Ovary (tissue), 9 donors: ENCODE data around the gene SERBP1. TPM values are rescaled to one million over a fixed set of nuclear protein-coding genes. Genes with fewer than 3 reads are reported as not detected.

Experiments used
- DNase-seq, 5 donors: peaks; one replicate each; pipeline ENCODE4 v3.0.0-alpha.2; 2019 to 2020
- H3K27ac ChIP-seq, 2 donors: fragments of 200-600 bp; one replicate each; pipeline versions ENCODE4 v1.5.1 to v1.8.0; 2019 to 2022
- H3K27me3 ChIP-seq: fragments of 200-600 bp; one replicate; pipeline ENCODE4 v1.8.0; 2022
- H3K36me3 ChIP-seq: fragments of 200-600 bp; sonication (generic); one replicate; pipeline ENCODE4 v1.5.1; 2019
- H3K4me1 ChIP-seq: one replicate; pipeline ENCODE4 v1.8.1; 2013; ENCODE audit warnings: mild to moderate bottlenecking, moderate library complexity; ENCODE audit not compliant: insufficient read depth
- H3K4me3 ChIP-seq: fragments of 200-600 bp; sonication (generic); one replicate; pipeline ENCODE4 v1.5.1; 2017
- H3K9me3 ChIP-seq, 2 donors: fragments of 200-600 bp in 1 of 2; sonication (generic) in 1 of 2; one replicate each; pipeline versions ENCODE4 v1.5.1 to v1.8.1; 2013 to 2019; ENCODE audit warnings: mild to moderate bottlenecking in 1 of 2, moderate library complexity in 1 of 2
- EP300 ChIP-seq: sonication (generic); formaldehyde crosslinking; IDR thresholded peaks from one replicate; pipeline ENCODE4 v1.6.1; 2017; ENCODE audit warnings: antibody characterized with exemption
- POLR2A ChIP-seq: fragments of 450-650 bp; IDR thresholded peaks from one replicate; pipeline ENCODE4 v1.6.1; 2017; ENCODE audit warnings: antibody characterized with exemption, mild to moderate bottlenecking, moderate library complexity
- WGBS, 3 donors: extraction: QIAGEN DNeasy Blood & Tissue Kit in 1 of 3; methylation state at CpG; one replicate each; pipeline versions ENCODE4 v1.1.5 to v1.1.7; 2013 to 2017; 5-methylcytosine and 5-hydroxymethylcytosine counted together
- intact Hi-C, 4 donors: fragments of 100-400 bp; cut with DNase I; formaldehyde crosslinking; loops; one replicate each; pipeline versions ENCODE4 v1.11.0 to v1.15.1; 2022 to 2023
- polyA plus RNA-seq, 2 donors: library from polyadenylated mRNA; stranded (reverse); fragments of 200-250 nt in 1 of 2; fragments of 350-450 nt in 1 of 2; fragmentation: Illumina TruSeq in 1 of 2; extraction: RNeasy Lipid Tissue Mini Kit (QIAGEN cat#74804) in 1 of 2; gene quantifications; one replicate each; pipeline ENCODE4 v1.2.3, GENCODE V29; 2013 to 2014
- small RNA-seq: library from RNA; depleted of rRNA; stranded (forward); fragments of <200 nt; gene quantifications from one replicate; pipeline ENCODE3, GENCODE V24; 2016
- total RNA-seq, 7 donors: library from RNA; depleted of rRNA in 2 of 7; stranded (reverse); fragments of >200 nt in 2 of 7; fragmentation: NEBNext Ultra II Directional in 3 of 7; extraction: Animal tissue kit (Norgen Biotek cat#: 25700) in 3 of 7; gene quantifications; one replicate each; pipeline versions ENCODE4 v1.1.0 to v1.2.4, GENCODE V29; 2016 to 2023
- TF ChIP-seq, protein P1 (sequence below), 3 donors: fragments of 450-650 bp in 2 of 3; fragments of 200-600 bp in 1 of 3; IDR thresholded peaks; one replicate each; pipeline versions ENCODE4 v1.5.1 to v1.8.0; 2016 to 2022; ENCODE audit warnings: antibody characterized with exemption in 3 of 3, mild to moderate bottlenecking in 1 of 3
- donor health status: DM: no; HTN: no; CAD: no; lungs with moderate emphysema.
- donor health status: DM: no; HTN: no; CAD: no.
- donor health status: Bipolar disorder and iron deficiency.
- donor health status: DM: yes; HTN: yes; CAD: no.
- donor health status: DM: no; HTN: no; CAD: no.
- donor health status: DM: yes; HTN: yes; CAD: no.

Gene SERBP1
- total and polyA plus RNA-seq, 9 donors = 117 to 180 (median 150) TPM

DNA sequence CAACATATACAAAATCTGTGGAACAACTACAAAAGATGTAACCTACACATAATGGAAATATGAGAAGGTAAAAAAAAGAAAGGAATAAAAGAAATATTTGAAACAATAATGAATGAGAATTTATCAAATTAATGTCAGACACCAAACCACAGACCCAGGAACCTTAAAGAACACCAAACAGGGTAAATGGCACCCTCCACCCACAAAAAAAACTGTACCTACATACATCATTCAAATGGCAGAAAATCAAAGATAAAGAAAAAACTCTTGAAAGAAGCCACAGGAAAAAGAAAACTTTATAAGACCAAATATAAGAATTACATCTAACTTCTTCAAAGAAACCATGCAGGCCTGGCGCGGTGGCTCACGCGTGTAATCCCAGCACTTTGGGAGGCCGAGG, 68.6 kb downstream of the SERBP1 start:
- no peaks in the 10 kb centered on the region for H3K4me1 ChIP-seq
- intact Hi-C loops = no loop called here
- TF ChIP-seq POLR2A (no peak), EP300 (no peak)
- TF ChIP-seq, protein P1, sequence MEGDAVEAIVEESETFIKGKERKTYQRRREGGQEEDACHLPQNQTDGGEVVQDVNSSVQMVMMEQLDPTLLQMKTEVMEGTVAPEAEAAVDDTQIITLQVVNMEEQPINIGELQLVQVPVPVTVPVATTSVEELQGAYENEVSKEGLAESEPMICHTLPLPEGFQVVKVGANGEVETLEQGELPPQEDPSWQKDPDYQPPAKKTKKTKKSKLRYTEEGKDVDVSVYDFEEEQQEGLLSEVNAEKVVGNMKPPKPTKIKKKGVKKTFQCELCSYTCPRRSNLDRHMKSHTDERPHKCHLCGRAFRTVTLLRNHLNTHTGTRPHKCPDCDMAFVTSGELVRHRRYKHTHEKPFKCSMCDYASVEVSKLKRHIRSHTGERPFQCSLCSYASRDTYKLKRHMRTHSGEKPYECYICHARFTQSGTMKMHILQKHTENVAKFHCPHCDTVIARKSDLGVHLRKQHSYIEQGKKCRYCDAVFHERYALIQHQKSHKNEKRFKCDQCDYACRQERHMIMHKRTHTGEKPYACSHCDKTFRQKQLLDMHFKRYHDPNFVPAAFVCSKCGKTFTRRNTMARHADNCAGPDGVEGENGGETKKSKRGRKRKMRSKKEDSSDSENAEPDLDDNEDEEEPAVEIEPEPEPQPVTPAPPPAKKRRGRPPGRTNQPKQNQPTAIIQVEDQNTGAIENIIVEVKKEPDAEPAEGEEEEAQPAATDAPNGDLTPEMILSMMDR (IDR thresholded peaks at IDR 0.05) = no peak
- no peak overlapping the region for H3K27ac ChIP-seq
- no peaks in the 10 kb centered on the region for H3K36me3 ChIP-seq
- no peaks in the 10 kb centered on the region for H3K9me3 ChIP-seq
- DNase-seq = no peak
- 96 to 97% (median 96%) methylated on average over 5 of the region's 5 CpGs for WGBS, 3 donors
- H3K27me3 ChIP-seq = no peaks in the 10 kb centered on the region
- no peak overlapping the region for H3K4me3 ChIP-seq

DNA sequence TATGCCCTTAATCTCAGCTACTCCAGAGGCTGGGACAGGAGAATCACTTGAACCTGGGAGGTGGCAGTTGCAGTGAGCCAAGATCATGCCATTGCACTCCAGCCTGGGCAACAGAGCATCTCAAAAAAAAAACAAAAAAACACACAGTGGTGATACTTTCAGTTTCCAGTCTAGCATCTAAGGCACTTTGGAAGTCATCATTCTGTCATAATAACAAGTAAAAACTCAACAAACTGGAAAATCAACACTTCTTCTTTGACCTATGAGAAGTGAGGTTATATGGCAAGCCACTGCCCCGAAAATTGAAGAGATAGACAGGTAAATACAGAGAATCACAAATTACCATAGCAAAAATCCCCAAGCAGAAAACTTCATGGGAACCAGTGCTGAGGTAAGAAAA, 70.6 kb downstream of the SERBP1 start:
- 35 to 90% (median 74%) methylated on average over 1 of the region's 1 CpG for WGBS, 3 donors
- H3K4me1 ChIP-seq = no peaks in the 10 kb centered on the region
- no peaks in the 10 kb centered on the region for H3K9me3 ChIP-seq
- H3K36me3 ChIP-seq = no peaks in the 10 kb centered on the region
- no peak overlapping the region for H3K4me3 ChIP-seq
- TF ChIP-seq EP300 (no peak), POLR2A (no peak)
- TF ChIP-seq, protein P1 (IDR thresholded peaks at IDR 0.05) = no peak
- no peak for DNase-seq
- H3K27ac ChIP-seq = no peak overlapping the region
- no peaks in the 10 kb centered on the region for H3K27me3 ChIP-seq
- intact Hi-C loops = no loop called here

Small RNAs within 50 kb of the gene (small RNA-seq; reads per million reads assigned to genes)
- gene RNU6-387P = not detected

Other genes with a start within 250 kb of the SERBP1 start
- gene IL12RB2, start 122.5 kb downstream of the SERBP1 start, total RNA-seq = 1 to 10 TPM in 2 of 7 donors, under 1 TPM in 3, not detected in 2; 0.25 to 1.7 (median 0.61) TPM
- gene IL12RB2, start 122.5 kb downstream of the SERBP1 start, polyA plus RNA-seq = 1 to 10 TPM in 1 of 2 donors, under 1 TPM in 1; 0.02 to 1.8 TPM